Esophagus squamous epithelium (tissue), 5 donors: ENCODE measurements around the gene GALNT2. TPM values are rescaled to one million over a fixed set of nuclear protein-coding genes. Genes with fewer than 3 reads are reported as not detected.

ENCODE experiments used
- DNase-seq: peaks from one replicate; lab custom pipeline; 2025; lab: John Stamatoyannopoulos, UW
- H3K27ac ChIP-seq, 4 donors: fragments of 200-600 bp; sonication (generic); one replicate each; pipeline ENCODE4 v1.5.1; 2016 to 2019; ENCODE audit warnings: mild to moderate bottlenecking in 1 of 4
- H3K27me3 ChIP-seq, 4 donors: fragments of 200-600 bp; sonication (generic); 1 replicate in 3 of 4; 2 replicates in 1 of 4; pipeline versions ENCODE4 v1.5.1 to v1.6.0; 2017 to 2021; ENCODE audit warnings: antibody characterized with exemption in 1 of 4
- H3K36me3 ChIP-seq, 3 donors: fragments of 200-600 bp; sonication (generic); one replicate each; pipeline ENCODE4 v1.5.1; 2016 to 2019
- H3K4me1 ChIP-seq, 3 donors: fragments of 200-600 bp; sonication (generic); one replicate each; pipeline ENCODE4 v1.5.1; 2017 to 2019
- H3K4me3 ChIP-seq, 4 donors: fragments of 200-600 bp; sonication (generic); 1 replicate in 3 of 4; 2 replicates in 1 of 4; pipeline ENCODE4 v1.5.1; 2016 to 2019; ENCODE audit warnings: mild to moderate bottlenecking in 2 of 4, moderate library complexity in 1 of 4
- H3K9me3 ChIP-seq, 3 donors: fragments of 200-600 bp; sonication (generic); one replicate each; pipeline ENCODE4 v1.5.1; 2016 to 2019
- CTCF ChIP-seq, 6 experiments: fragments of 450-650 bp in 4 of 6; fragments of 200-600 bp in 2 of 6; sonication (generic) in 2 of 6; IDR thresholded peaks; one replicate each; pipeline ENCODE4 v1.5.1; 2016 to 2019; ENCODE audit warnings: antibody characterized with exemption in 6 of 6, mild to moderate bottlenecking in 4 of 6, moderate library complexity in 4 of 6
- POLR2A ChIP-seq, 4 donors: fragments of 450-650 bp; IDR thresholded peaks; one replicate each; pipeline ENCODE4 v1.6.1; 2017; ENCODE audit warnings: antibody characterized with exemption in 4 of 4, mild to moderate bottlenecking in 4 of 4, moderate library complexity in 3 of 4
- WGBS, 2 donors: methylation state at CpG; one replicate each; pipeline ENCODE4 v1.1.5; 2018; 5-methylcytosine and 5-hydroxymethylcytosine counted together
- intact Hi-C: fragments of 100-400 bp; cut with DNase I; formaldehyde crosslinking; loops from one replicate; pipeline ENCODE4 v1.15.0; 2022
- total RNA-seq, 4 donors: library from RNA; depleted of rRNA; stranded (reverse); fragments of >200 nt; gene quantifications; one replicate each; pipeline ENCODE4 v1.1.0, GENCODE V29; 2016
- donor health status: DM: yes; HTN: yes; CAD: no.

GALNT2 gene
- total RNA-seq, 4 donors from 2014 or later: 25.8 to 36.2 (median 31.0) TPM

GRCh38 chr1:230056098-230056497, 10.9 kb upstream of the GALNT2 start:
- WGBS, 2 donors: 71 to 91% methylated on average over 1 of the region's 1 CpG
- H3K27me3 ChIP-seq: peaks cover 0 to 7% (median 0%) of the 10 kb centered on the region in 4 donors
- intact Hi-C loops: no loop called here
- TF ChIP-seq POLR2A (IDR thresholded peaks at IDR 0.05) (no peak), CTCF (IDR thresholded peaks at IDR 0.05) (no peak)
- H3K27ac ChIP-seq: no peak overlapping the region
- H3K4me3 ChIP-seq: no peak overlapping the region
- no peak for DNase-seq
- H3K4me1 ChIP-seq: no peaks in the 10 kb centered on the region
- no peaks in the 10 kb centered on the region for H3K9me3 ChIP-seq
- no peaks in the 10 kb centered on the region for H3K36me3 ChIP-seq

DNA sequence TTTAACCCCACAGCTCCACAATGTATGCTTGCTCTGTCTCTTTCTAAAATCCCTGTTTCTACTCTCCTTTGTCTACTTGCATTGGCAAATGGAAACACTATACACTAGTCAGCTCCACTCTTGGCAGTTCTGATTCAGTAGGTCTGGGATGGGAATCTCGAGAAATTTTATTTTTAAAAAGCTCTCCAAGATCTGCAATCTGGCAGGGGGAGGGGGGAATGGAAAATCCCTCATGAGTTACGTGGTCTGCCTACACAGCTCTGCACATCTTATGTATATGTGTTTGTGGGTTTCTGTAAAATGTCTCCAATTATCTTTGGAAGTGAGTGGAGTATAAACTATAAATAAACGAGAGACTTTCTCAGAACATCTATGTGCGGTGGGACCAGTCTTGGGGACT, 9.9 kb upstream of the GALNT2 start:
- Histone ChIP-seq H3K27me3 (peaks cover 0 to 7% (median 0%) of the 10 kb centered on the region in 4 donors), H3K4me3 (no peak overlapping the region), H3K9me3 (no peaks in the 10 kb centered on the region), H3K36me3 (no peaks in the 10 kb centered on the region), H3K27ac (no peak overlapping the region), H3K4me1 (no peaks in the 10 kb centered on the region)
- intact Hi-C loops: no loop called here
- WGBS, 2 donors: 73 to 88% methylated on average over 4 of the region's 4 CpGs
- no peak for DNase-seq
- TF ChIP-seq POLR2A (IDR thresholded peaks at IDR 0.05): no peak
- TF ChIP-seq CTCF (IDR thresholded peaks at IDR 0.05): no peak

DNA sequence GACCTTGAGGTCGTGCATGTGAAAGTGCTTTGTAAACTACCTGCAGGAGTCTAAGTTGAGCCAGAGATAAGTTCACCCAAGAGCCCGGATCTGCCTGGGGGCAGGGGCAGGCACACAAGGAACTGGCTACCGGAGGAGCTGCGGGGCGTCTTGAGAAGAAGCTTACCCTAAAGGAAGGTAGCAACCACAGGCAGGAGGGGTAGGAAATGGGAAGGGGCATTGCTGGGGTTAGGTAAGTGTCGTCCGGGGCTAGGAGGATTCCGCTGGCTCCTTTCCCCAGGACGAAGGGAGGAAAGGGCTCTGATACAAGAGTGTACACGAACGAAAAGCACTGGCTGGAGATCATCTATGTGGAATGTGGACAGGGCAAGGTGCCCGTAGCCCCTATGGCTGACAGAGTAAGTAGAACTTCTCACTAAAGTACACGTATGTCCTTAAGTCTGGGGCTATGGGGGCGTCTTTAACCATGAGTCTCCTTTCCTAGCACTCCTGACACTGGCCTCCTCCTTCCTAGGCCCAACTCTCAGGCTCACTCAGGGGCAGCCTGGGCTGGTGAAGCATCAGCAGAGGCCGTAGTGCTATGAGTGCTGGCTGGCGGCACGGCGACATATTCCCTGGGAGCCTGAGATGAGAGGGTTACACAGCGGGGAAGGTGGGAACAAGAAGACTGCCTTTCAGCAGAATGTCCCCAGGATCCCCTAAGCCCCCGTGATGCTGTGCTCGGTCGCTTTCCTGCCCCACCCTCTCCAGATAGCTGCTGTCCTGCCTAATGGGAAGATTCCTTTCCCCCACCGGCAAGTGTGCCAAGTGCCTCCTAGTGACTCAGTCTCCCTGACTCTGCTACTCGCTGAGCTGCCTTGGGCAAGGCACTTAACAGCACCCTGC, 9.1 kb upstream of the GALNT2 start:
- Histone ChIP-seq H3K27ac (no peak overlapping the region), H3K27me3 (peaks cover 0 to 7% (median 0%) of the 10 kb centered on the region in 4 donors), H3K4me1 (no peaks in the 10 kb centered on the region), H3K4me3 (no peak overlapping the region), H3K36me3 (no peaks in the 10 kb centered on the region), H3K9me3 (no peaks in the 10 kb centered on the region)
- intact Hi-C loops: no loop called here
- DNase-seq: no peak
- no peak for TF ChIP-seq POLR2A (IDR thresholded peaks at IDR 0.05)
- no peak for TF ChIP-seq CTCF (IDR thresholded peaks at IDR 0.05)
- WGBS, 2 donors: 72 to 88% methylated on average over 18 to 20 of the region's 24 CpGs

GRCh38 chr1:230058626-230059025, 8.4 kb upstream of the GALNT2 start:
- Histone ChIP-seq H3K27me3 (peaks cover 0 to 7% (median 0%) of the 10 kb centered on the region in 4 donors), H3K36me3 (no peaks in the 10 kb centered on the region), H3K4me1 (no peaks in the 10 kb centered on the region), H3K27ac (no peak overlapping the region), H3K4me3 (no peak overlapping the region), H3K9me3 (no peaks in the 10 kb centered on the region)
- DNase-seq: no peak
- no peak for TF ChIP-seq CTCF (IDR thresholded peaks at IDR 0.05)
- no peak for TF ChIP-seq POLR2A (IDR thresholded peaks at IDR 0.05)
- intact Hi-C loops: no loop called here
- WGBS, 2 donors: 72 to 82% methylated on average over 5 of the region's 5 CpGs

- intact Hi-C loops: no loop called here
- H3K27me3 ChIP-seq: peaks cover 0 to 7% (median 0%) of the 10 kb centered on the region in 4 donors
- WGBS, 2 donors: 85 to 89% methylated on average over 4 of the region's 4 CpGs
- H3K4me1 ChIP-seq: peaks cover 0 to 8% (median 0%) of the 10 kb centered on the region in 3 donors
- TF ChIP-seq POLR2A (IDR thresholded peaks at IDR 0.05) (no peak), CTCF (IDR thresholded peaks at IDR 0.05) (no peak)
- DNase-seq: no peak
- H3K27ac ChIP-seq: no peak overlapping the region
- H3K36me3 ChIP-seq: no peaks in the 10 kb centered on the region
- H3K9me3 ChIP-seq: no peaks in the 10 kb centered on the region
- no peak overlapping the region for H3K4me3 ChIP-seq
These were observed 5.2 kb upstream of the GALNT2 start for GRCh38 chr1:230061801-230062200.
